HCT116 (cell line): Measurements from ENCODE around the gene TBC1D3G. TPM values are rescaled to one million over a fixed set of nuclear protein-coding genes. Genes with fewer than 3 reads are reported as not detected.

Experiments
- total RNA-seq: library from RNA; stranded (reverse); gene quantifications from one replicate; pipeline ENCODE4 v1.2.1, GENCODE V29; 2021; ENCODE audit not compliant: unreplicated experiment

Gene TBC1D3G
- total RNA-seq, 1 experiment from 2014 or later, result not detected

Other genes with a start within 250 kb of the TBC1D3G start
- gene CCL3, start 233.7 kb upstream of the TBC1D3G start, total RNA-seq, result 0.98 TPM
- 1.2 TPM for gene CCL4, start 220.1 kb upstream of the TBC1D3G start, total RNA-seq
- 11.3 TPM for gene TBC1D3B, start 147.2 kb upstream of the TBC1D3G start, total RNA-seq
- 0.30 TPM for gene CCL3L1, start 127.1 kb upstream of the TBC1D3G start, total RNA-seq
- gene CCL4L2, start 112.8 kb upstream of the TBC1D3G start, total RNA-seq, result 0.37 TPM
- gene TBC1D3I, start 59.3 kb upstream of the TBC1D3G start, total RNA-seq, result 0.17 TPM
- gene TBC1D3H, start 64.6 kb downstream of the TBC1D3G start, total RNA-seq, result not detected
- gene ZNHIT3, start 162.8 kb downstream of the TBC1D3G start, total RNA-seq, result 33.9 TPM
- 167 TPM for gene MYO19, start 211.0 kb downstream of the TBC1D3G start, total RNA-seq
- 16.4 TPM for gene PIGW, start 211.1 kb downstream of the TBC1D3G start, total RNA-seq
- 58.2 TPM for gene GGNBP2, start 221.0 kb downstream of the TBC1D3G start, total RNA-seq